ENCODE data around the gene MESD.

MESD gene

GRCh38 chr15:80937718-80938117, 51.9 kb downstream of the MESD start:
- no peak for DNase-seq (ENCODE audit: low read depth in 2 of 2)

- DNase-seq (ENCODE audit: low read depth in 2 of 2), result no peak
Measured at GRCh38 chr15:80936288-80937078, 53.1 kb downstream of the MESD start.

- no peak for DNase-seq (ENCODE audit: low read depth in 2 of 2)
Measured at GRCh38 chr15:80934761-80935221, 54.8 kb downstream of the MESD start.

GRCh38 chr15:80932989-80933388, 56.6 kb downstream of the MESD start:
- no peak for DNase-seq (ENCODE audit: low read depth in 2 of 2)

GRCh38 chr15:80932513-80932815, 57.2 kb downstream of the MESD start:
- DNase-seq (ENCODE audit: low read depth in 2 of 2), result no peak

- no peak for DNase-seq (ENCODE audit: low read depth in 2 of 2)
Measured at GRCh38 chr15:80931721-80932512, 57.7 kb downstream of the MESD start.

GRCh38 chr15:80931191-80931590, 58.4 kb downstream of the MESD start:
- DNase-seq (ENCODE audit: low read depth in 2 of 2), result no peak

GRCh38 chr15:80929689-80930088, 59.9 kb downstream of the MESD start:
- no peak for DNase-seq (ENCODE audit: low read depth in 2 of 2)

- no peak for DNase-seq (ENCODE audit: low read depth in 2 of 2)
Measured at GRCh38 chr15:80929225-80929624, 60.4 kb downstream of the MESD start.

- no peak for DNase-seq (ENCODE audit: low read depth in 2 of 2)
Measured at GRCh38 chr15:80926126-80926525, 63.5 kb downstream of the MESD start.

GRCh38 chr15:80925597-80926059, 64.0 kb downstream of the MESD start:
- DNase-seq (ENCODE audit: low read depth in 2 of 2), result no peak

GRCh38 chr15:80924278-80924677, 65.3 kb downstream of the MESD start:
- no peak for DNase-seq (ENCODE audit: low read depth in 2 of 2)

GRCh38 chr15:80923668-80924067, 66.0 kb downstream of the MESD start:
- no peak for DNase-seq (ENCODE audit: low read depth in 2 of 2)

GRCh38 chr15:80921736-80922410, 67.7 kb downstream of the MESD start:
- DNase-seq (ENCODE audit: low read depth in 2 of 2), result no peak

GRCh38 chr15:80920271-80920699, 69.3 kb downstream of the MESD start:
- no peak for DNase-seq (ENCODE audit: low read depth in 2 of 2)

- no peak for DNase-seq (ENCODE audit: low read depth in 2 of 2)
Measured at GRCh38 chr15:80918196-80918783, 71.3 kb downstream of the MESD start.

GRCh38 chr15:80916056-80916455, 73.6 kb downstream of the MESD start:
- no peak for DNase-seq (ENCODE audit: low read depth in 2 of 2)

GRCh38 chr15:80915472-80915871, 74.1 kb downstream of the MESD start:
- no peak for DNase-seq (ENCODE audit: low read depth in 2 of 2)

- DNase-seq (ENCODE audit: low read depth in 2 of 2), result no peak
Measured at GRCh38 chr15:80913541-80913940, 76.1 kb downstream of the MESD start.

- no peak for DNase-seq (ENCODE audit: low read depth in 2 of 2)
Measured at GRCh38 chr15:80912673-80913072, 76.9 kb downstream of the MESD start.

GRCh38 chr15:80911821-80912220, 77.8 kb downstream of the MESD start:
- no peak for DNase-seq (ENCODE audit: low read depth in 2 of 2)

GRCh38 chr15:80906159-80906766, 83.4 kb downstream of the MESD start:
- no peak for DNase-seq (ENCODE audit: low read depth in 2 of 2)

Data from stimulated activated CD4-positive, alpha-beta T cell treated with anti-CD3 and anti-CD28 coated beads, Interleukin-1b, Interleukin-23, amount 100 ng/mL, for 1 hour (primary cell).